Measurements from ENCODE around the gene ZNF701. TPM values are rescaled to one million over a fixed set of nuclear protein-coding genes. Genes with fewer than 3 reads are reported as not detected.
"Not testable (repeated sequence)": the region's sequence is repeated elsewhere in the genome, so short reads cannot be mapped to it uniquely, and the experiment has no call there.

The ZNF701 gene
- total RNA-seq, 1 donor from 2014 or later: 11.6 TPM

DNA sequence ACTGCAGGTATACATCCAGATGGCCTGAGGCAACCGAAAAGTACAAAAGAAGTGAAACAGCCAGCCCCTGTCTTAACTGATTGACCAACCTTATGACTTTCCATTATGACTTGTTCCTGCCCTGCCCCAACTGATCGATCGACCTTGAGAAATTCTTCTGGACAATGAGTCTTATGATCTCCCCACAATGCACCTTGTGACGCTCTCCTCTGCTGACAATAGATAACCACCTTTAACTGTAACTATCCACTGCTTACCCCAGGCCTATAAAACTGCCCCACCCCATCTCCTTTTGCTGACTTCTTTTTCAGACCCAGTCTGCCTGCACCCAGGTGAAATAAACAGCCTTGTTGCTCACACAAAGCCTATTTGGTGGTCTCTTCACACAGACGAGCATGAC, 56.8 kb downstream of the ZNF701 start:
- DNase-seq (ENCODE audit: low read depth) (no peak), FAIRE-seq (no peak)
- Histone ChIP-seq H3K36me3 (ENCODE audit: control insufficient read depth, insufficient read depth, low read length) (peaks cover 3% of the 10 kb centered on the region), H3K4me3 (ENCODE audit: low read depth, low read length) (no peak overlapping the region), H3K27me3 (ENCODE audit: control insufficient read depth, insufficient read depth, low read length) (no peaks in the 10 kb centered on the region)
- TF ChIP-seq, protein P1, sequence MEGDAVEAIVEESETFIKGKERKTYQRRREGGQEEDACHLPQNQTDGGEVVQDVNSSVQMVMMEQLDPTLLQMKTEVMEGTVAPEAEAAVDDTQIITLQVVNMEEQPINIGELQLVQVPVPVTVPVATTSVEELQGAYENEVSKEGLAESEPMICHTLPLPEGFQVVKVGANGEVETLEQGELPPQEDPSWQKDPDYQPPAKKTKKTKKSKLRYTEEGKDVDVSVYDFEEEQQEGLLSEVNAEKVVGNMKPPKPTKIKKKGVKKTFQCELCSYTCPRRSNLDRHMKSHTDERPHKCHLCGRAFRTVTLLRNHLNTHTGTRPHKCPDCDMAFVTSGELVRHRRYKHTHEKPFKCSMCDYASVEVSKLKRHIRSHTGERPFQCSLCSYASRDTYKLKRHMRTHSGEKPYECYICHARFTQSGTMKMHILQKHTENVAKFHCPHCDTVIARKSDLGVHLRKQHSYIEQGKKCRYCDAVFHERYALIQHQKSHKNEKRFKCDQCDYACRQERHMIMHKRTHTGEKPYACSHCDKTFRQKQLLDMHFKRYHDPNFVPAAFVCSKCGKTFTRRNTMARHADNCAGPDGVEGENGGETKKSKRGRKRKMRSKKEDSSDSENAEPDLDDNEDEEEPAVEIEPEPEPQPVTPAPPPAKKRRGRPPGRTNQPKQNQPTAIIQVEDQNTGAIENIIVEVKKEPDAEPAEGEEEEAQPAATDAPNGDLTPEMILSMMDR (IDR thresholded peaks at IDR 0.05; ENCODE audit: insufficient read depth, low read length, severe bottlenecking): no peak

DNA sequence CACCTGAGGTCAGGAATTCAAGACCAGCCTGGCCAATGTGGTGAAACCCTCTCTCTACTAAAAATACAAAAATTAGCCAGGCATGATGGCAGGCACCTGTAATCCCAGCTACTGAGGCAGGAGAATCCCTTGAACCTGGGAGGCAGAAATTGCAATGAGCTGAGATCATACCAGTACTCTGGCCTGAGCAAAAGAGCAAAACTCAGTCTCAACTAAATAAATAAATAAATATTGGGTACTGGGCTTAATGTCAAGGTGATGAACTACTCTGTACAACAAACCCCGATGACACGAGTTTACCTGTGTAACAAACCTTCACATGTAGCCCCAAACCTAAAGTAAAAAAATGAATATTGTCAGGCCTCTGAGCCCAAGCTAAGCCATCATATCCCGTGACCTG, 57.4 kb downstream of the ZNF701 start:
- not testable (repeated sequence) for DNase-seq (ENCODE audit: low read depth); H3K36me3 ChIP-seq (ENCODE audit: control insufficient read depth, insufficient read depth, low read length); FAIRE-seq

DNA sequence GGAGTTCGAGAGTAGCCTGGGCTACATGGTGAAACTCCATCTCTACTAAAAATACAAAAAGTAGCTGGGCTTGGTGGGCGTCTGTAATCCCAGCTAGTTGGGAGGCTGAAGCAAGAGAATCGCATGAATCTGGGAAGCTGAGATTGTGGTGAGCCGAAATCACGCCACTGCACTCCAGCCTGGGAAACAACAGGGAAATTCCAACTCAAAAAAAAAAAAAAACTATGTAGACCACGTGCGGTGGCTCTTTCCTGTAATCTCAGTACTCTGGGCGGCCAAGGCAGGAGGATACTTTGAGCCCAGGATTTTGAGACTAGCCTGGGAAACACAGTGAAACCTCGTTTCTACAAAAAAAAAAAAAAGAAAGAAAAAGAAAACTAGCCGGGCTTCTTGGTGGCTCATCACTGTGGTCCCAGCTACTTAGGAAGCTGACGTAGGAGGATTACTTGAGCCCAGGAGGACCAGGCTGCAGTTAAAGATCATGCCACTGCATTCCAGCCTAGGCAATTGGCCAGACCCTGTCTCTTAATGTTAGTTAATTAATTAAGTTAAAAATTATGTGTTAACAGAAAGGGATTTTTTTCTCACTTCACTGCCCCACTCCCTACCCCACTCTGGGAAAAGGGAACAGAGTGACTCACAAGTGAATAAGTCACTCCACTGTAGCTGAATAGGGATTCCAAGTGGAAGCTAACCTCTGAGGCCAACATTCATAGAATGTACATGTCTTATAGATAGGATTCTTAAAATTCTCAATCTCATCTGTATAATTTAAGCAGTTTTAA, 65.9 kb downstream of the ZNF701 start:
- no peak for DNase-seq (ENCODE audit: low read depth)
- Histone ChIP-seq H3K36me3 (ENCODE audit: control insufficient read depth, insufficient read depth, low read length) (no peaks in the 10 kb centered on the region), H3K4me3 (ENCODE audit: low read depth, low read length) (no peak overlapping the region), H3K27me3 (ENCODE audit: control insufficient read depth, insufficient read depth, low read length) (no peaks in the 10 kb centered on the region)
- FAIRE-seq: no peak
- TF ChIP-seq, protein P1 (IDR thresholded peaks at IDR 0.05; ENCODE audit: insufficient read depth, low read length, severe bottlenecking): no peak

More for the DNA sequence above, 57.4 kb downstream of the ZNF701 start:
- H3K27me3 ChIP-seq (ENCODE audit: control insufficient read depth, insufficient read depth, low read length); H3K4me3 ChIP-seq (ENCODE audit: low read depth, low read length): not testable (repeated sequence)

Other genes starting within 250 kb of the ZNF701 start
- 1.3 and 1.4 TPM in 2 replicates for gene ZNF610, start 234.0 kb upstream of the ZNF701 start, total RNA-seq
- 22.1 and 24.0 TPM in 2 replicates for gene ZNF880, start 200.4 kb upstream of the ZNF701 start, total RNA-seq
- gene ZNF528, start 172.4 kb upstream of the ZNF701 start, total RNA-seq: 15.8 and 32.5 TPM in 2 replicates
- gene ZNF534, start 141.1 kb upstream of the ZNF701 start, total RNA-seq: not detected in 2 replicates
- gene ZNF578, start 116.7 kb upstream of the ZNF701 start, total RNA-seq: 2.2 and 2.4 TPM in 2 replicates
- gene ZNF808, start 42.6 kb upstream of the ZNF701 start, total RNA-seq: 12.6 and 17.0 TPM in 2 replicates
- gene ZNF83, start 68.1 kb downstream of the ZNF701 start, total RNA-seq: 132 and 163 TPM in 2 replicates
- gene ZNF611, start 164.8 kb downstream of the ZNF701 start, total RNA-seq: 10.0 TPM in 2 replicates
- gene ZNF600, start 216.5 kb downstream of the ZNF701 start, total RNA-seq: 9.1 and 10.0 TPM in 2 replicates